ENCODE results near the gene SYT10.
"Not testable (repeated sequence)": the region's sequence is repeated elsewhere in the genome, so short reads cannot be mapped to it uniquely, and the experiment has no call there.

SYT10 gene

GRCh38 chr12:33376153-33376552, 63.5 kb downstream of the SYT10 start:
- POLR2A ChIA-PET: no interaction called here
- TF ChIP-seq CTCF (IDR thresholded peaks at IDR 0.05; ENCODE audit: control extremely low read depth, extremely low read depth, low read depth, missing control alignments): no peak
- DNase-seq (ENCODE audit: extremely low spot score): no peak
- CTCF ChIA-PET: no interaction called here

GRCh38 chr12:33370318-33370717, 69.3 kb downstream of the SYT10 start:
- DNase-seq (ENCODE audit: extremely low spot score): no peak
- no peak for TF ChIP-seq CTCF (IDR thresholded peaks at IDR 0.05; ENCODE audit: control extremely low read depth, extremely low read depth, low read depth, missing control alignments)
- CTCF ChIA-PET: no interaction called here
- POLR2A ChIA-PET: no interaction called here

GRCh38 chr12:33357181-33357580, 82.4 kb downstream of the SYT10 start:
- DNase-seq (ENCODE audit: extremely low spot score): no peak
- POLR2A ChIA-PET: no interaction called here
- no peak for TF ChIP-seq CTCF (IDR thresholded peaks at IDR 0.05; ENCODE audit: control extremely low read depth, extremely low read depth, low read depth, missing control alignments)
- CTCF ChIA-PET: no interaction called here

GRCh38 chr12:33349791-33350190, 89.8 kb downstream of the SYT10 start:
- POLR2A ChIA-PET: no interaction called here
- DNase-seq (ENCODE audit: extremely low spot score): no peak
- TF ChIP-seq CTCF (IDR thresholded peaks at IDR 0.05; ENCODE audit: control extremely low read depth, extremely low read depth, low read depth, missing control alignments): no peak
- CTCF ChIA-PET: no interaction called here

GRCh38 chr12:33331961-33332398, 107.6 kb downstream of the SYT10 start:
- DNase-seq (ENCODE audit: extremely low spot score); CTCF ChIA-PET; POLR2A ChIA-PET: not testable (repeated sequence)

GRCh38 chr12:33330940-33331339, 108.7 kb downstream of the SYT10 start:
- ChIA-PET POLR2A (no interaction called here), CTCF (no interaction called here)
- no peak for TF ChIP-seq CTCF (IDR thresholded peaks at IDR 0.05; ENCODE audit: control extremely low read depth, extremely low read depth, low read depth, missing control alignments)
- DNase-seq (ENCODE audit: extremely low spot score): no peak
